Kidney epithelial cell (primary cell): ENCODE data around the gene MS4A15. TPM values are rescaled to one million over a fixed set of nuclear protein-coding genes. Genes with fewer than 3 reads are reported as not detected.

ENCODE experiments used
- DNase-seq: peaks from one replicate; pipeline ENCODE4 v3.0.0-alpha.2; 2010; ENCODE audit warnings: low read depth
- H3K27me3 ChIP-seq: 2 replicates; pipeline ENCODE4 v1.6.0; 2011; ENCODE audit warnings: low read length; ENCODE audit not compliant: control insufficient read depth, insufficient read depth
- H3K36me3 ChIP-seq: 2 replicates; pipeline ENCODE4 v1.5.1; 2011; ENCODE audit warnings: low read length; ENCODE audit not compliant: control insufficient read depth, insufficient read depth
- H3K4me3 ChIP-seq: 2 replicates; pipeline ENCODE4 v1.5.1; 2011; ENCODE audit warnings: low read depth, mild to moderate bottlenecking, control low read depth, low read length
- CTCF ChIP-seq: IDR thresholded peaks from 2 replicates; pipeline ENCODE4 v1.5.1; 2011; ENCODE audit warnings: mild to moderate bottlenecking, moderate library complexity, low read length, control low read depth, inconsistent platforms; ENCODE audit not compliant: insufficient read depth, poor library complexity, severe bottlenecking
- total RNA-seq: library from RNA; depleted of rRNA; stranded (reverse); fragments of >200 nt; gene quantifications from 2 replicates; pipeline ENCODE4 v1.2.3, GENCODE V29; 2015

MS4A15 gene
- total RNA-seq, 1 donor from 2014 or later = not detected

- TF ChIP-seq CTCF = no peak
- no peak for DNase-seq
- Histone ChIP-seq H3K4me3 (no peak overlapping the region), H3K36me3 (no peaks in the 10 kb centered on the region), H3K27me3 (no peaks in the 10 kb centered on the region)
Observed at GRCh38 chr11:60747359-60747873, 9.3 kb upstream of the MS4A15 start.

- H3K36me3 ChIP-seq = no peaks in the 10 kb centered on the region
- no peak for DNase-seq
- no peak for TF ChIP-seq CTCF
- no peaks in the 10 kb centered on the region for H3K27me3 ChIP-seq
- H3K4me3 ChIP-seq = no peak overlapping the region
Observed at GRCh38 chr11:60748225-60748624, 8.4 kb upstream of the MS4A15 start.

GRCh38 chr11:60748821-60749220, 7.8 kb upstream of the MS4A15 start:
- Histone ChIP-seq H3K27me3 (no peaks in the 10 kb centered on the region), H3K36me3 (no peaks in the 10 kb centered on the region), H3K4me3 (no peak overlapping the region)
- no peak for DNase-seq
- TF ChIP-seq CTCF = no peak

- TF ChIP-seq CTCF = no peak
- Histone ChIP-seq H3K4me3 (no peak overlapping the region), H3K36me3 (no peaks in the 10 kb centered on the region), H3K27me3 (no peaks in the 10 kb centered on the region)
- DNase-seq = no peak
Observed at GRCh38 chr11:60750911-60751310, 5.8 kb upstream of the MS4A15 start.

GRCh38 chr11:60753309-60753708, 3.4 kb upstream of the MS4A15 start:
- Histone ChIP-seq H3K27me3 (no peaks in the 10 kb centered on the region), H3K36me3 (no peaks in the 10 kb centered on the region), H3K4me3 (no peak overlapping the region)
- no peak for DNase-seq
- TF ChIP-seq CTCF = no peak

- Histone ChIP-seq H3K36me3 (no peaks in the 10 kb centered on the region), H3K4me3 (no peak overlapping the region), H3K27me3 (no peaks in the 10 kb centered on the region)
- no peak for TF ChIP-seq CTCF
- no peak for DNase-seq
Observed at GRCh38 chr11:60754887-60755286, 1.8 kb upstream of the MS4A15 start.
